Pericardium fibroblast (primary cell): ENCODE results near the gene SAA4. TPM values are rescaled to one million over a fixed set of nuclear protein-coding genes. Genes with fewer than 3 reads are reported as not detected.

Experiments
- total RNA-seq: library from RNA; depleted of rRNA; stranded (reverse); fragments of >200 nt; gene quantifications from 2 replicates; pipeline ENCODE4 v1.2.3, GENCODE V29; 2015

The SAA4 gene
- not detected in 2 replicates for total RNA-seq

GRCh38 chr11:18236664-18237356 lies at the start of gene SAA4:
Gene SAA4 (minus strand): TSS chr11:18236802. CDS start chr11:18235926, 876 bp downstream.

GRCh38 chr11:18265949-18266348 lies 29.3 kb upstream of the SAA4 start, which contains the start of gene SAA1:
Gene SAA1 (plus strand): TSS chr11:18266264. CDS start chr11:18266888, 624 bp downstream.

GRCh38 chr11:18248561-18248960 lies 12.0 kb upstream of the SAA4 start, which contains the start of gene SAA2:
Gene SAA2 (minus strand): TSS chr11:18248668. CDS start chr11:18248011, 657 bp downstream.

Other genes with a start within 250 kb of the SAA4 start
- 13.0 and 15.4 TPM in 2 replicates for gene SERGEF, start 223.8 kb downstream of the SAA4 start, total RNA-seq
- gene TPH1, start 190.5 kb downstream of the SAA4 start, total RNA-seq: 0.23 TPM in 1 of 2 replicates, not detected in the other
- gene SAAL1, start 130.7 kb downstream of the SAA4 start, total RNA-seq: 11.8 and 12.2 TPM in 2 replicates
- not detected in 2 replicates for gene MRGPRX3, start 104.2 kb downstream of the SAA4 start, total RNA-seq
- not detected in 2 replicates for gene MRGPRX4, start 64.0 kb downstream of the SAA4 start, total RNA-seq
- 0.47 TPM in 1 of 2 replicates, not detected in the other for gene SAA2, start 11.9 kb upstream of the SAA4 start, total RNA-seq
- 0.34 and 15.5 TPM in 2 replicates for gene SAA1, start 29.5 kb upstream of the SAA4 start, total RNA-seq
- 11.3 and 33.0 TPM in 2 replicates for gene HPS5, start 85.3 kb upstream of the SAA4 start, total RNA-seq
- 41.9 and 55.7 TPM in 2 replicates for gene GTF2H1, start 85.8 kb upstream of the SAA4 start, total RNA-seq
- 682 and 1,371 TPM in 2 replicates for gene LDHA, start 157.8 kb upstream of the SAA4 start, total RNA-seq
- not detected in 2 replicates for gene LDHC, start 175.5 kb upstream of the SAA4 start, total RNA-seq
- not detected in 2 replicates for gene LDHAL6A, start 219.1 kb upstream of the SAA4 start, total RNA-seq